UCSD-AML1 (cell line): Measurements from ENCODE around the gene FEV.

Experiments used
- DNase-seq: peaks from one replicate; lab custom pipeline; 2025; ENCODE audit not compliant: unreplicated experiment; lab: John Stamatoyannopoulos, UW

The FEV gene

GRCh38 chr2:218993345-218994315 is 8.6 kb upstream of the FEV start, which contains the start of gene CRYBA2:
Gene CRYBA2, minus strand, starts transcription at chr2:218993422. Its CDS starts 246 bp downstream, at chr2:218993176.
- no peak for DNase-seq

GRCh38 chr2:218992703-218993344 is 7.8 kb upstream of the FEV start:
- DNase-seq = no peak

GRCh38 chr2:218992196-218992595 is 7.2 kb upstream of the FEV start:
- no peak for DNase-seq

DNA sequence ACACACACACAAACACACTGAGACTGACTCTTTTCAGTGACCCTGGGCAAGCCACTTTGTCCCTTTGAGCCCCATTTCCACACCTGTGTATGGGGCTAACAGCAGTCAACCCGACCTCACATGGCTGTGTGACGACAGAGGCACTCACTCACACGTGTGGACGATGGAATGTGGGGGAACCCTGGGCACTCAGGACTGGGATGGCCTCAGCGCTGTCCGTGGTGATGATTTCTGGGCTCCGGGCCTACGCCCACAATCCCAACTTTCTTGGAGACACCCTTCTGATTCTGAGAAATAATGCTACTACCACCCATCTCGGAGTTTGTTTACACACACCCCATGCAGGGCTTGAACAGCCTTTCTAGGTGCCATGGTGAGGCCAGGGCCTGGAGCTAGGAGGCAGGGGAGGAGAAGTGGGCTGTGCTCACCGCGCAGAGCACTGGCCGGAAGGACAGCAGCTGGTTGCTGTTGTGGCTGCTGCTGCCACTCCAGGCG is 6.7 kb upstream of the FEV start:
- no peak for DNase-seq

GRCh38 chr2:218990612-218991011 is 5.6 kb upstream of the FEV start:
- DNase-seq = no peak

DNA sequence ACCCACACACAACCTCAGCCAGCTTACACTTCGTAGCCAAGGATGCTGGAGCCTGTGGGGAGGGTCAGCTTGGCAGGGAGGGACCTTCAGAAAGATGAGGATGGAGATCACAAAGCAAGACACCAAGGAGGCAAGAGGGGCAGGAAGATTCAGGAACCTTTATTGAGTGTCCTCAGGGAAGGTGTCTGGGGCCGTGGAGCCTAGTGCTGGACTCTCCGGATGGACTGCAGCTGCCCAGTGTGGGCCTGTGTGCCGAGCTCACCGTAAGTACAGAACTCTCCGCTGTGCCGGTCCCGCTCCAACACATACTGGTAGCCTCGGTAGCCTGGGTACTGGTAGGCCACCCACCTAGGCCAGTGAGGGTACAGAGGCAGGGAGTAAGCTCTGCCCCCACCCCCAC is 5.1 kb upstream of the FEV start:
- DNase-seq = no peak

- no peak for DNase-seq
Measured at GRCh38 chr2:218988650-218989049, 3.7 kb upstream of the FEV start.

GRCh38 chr2:218988164-218988563 is 3.2 kb upstream of the FEV start:
- DNase-seq = no peak

- DNase-seq = no peak
Measured at GRCh38 chr2:218986148-218986761, 1.3 kb upstream of the FEV start.

DNA sequence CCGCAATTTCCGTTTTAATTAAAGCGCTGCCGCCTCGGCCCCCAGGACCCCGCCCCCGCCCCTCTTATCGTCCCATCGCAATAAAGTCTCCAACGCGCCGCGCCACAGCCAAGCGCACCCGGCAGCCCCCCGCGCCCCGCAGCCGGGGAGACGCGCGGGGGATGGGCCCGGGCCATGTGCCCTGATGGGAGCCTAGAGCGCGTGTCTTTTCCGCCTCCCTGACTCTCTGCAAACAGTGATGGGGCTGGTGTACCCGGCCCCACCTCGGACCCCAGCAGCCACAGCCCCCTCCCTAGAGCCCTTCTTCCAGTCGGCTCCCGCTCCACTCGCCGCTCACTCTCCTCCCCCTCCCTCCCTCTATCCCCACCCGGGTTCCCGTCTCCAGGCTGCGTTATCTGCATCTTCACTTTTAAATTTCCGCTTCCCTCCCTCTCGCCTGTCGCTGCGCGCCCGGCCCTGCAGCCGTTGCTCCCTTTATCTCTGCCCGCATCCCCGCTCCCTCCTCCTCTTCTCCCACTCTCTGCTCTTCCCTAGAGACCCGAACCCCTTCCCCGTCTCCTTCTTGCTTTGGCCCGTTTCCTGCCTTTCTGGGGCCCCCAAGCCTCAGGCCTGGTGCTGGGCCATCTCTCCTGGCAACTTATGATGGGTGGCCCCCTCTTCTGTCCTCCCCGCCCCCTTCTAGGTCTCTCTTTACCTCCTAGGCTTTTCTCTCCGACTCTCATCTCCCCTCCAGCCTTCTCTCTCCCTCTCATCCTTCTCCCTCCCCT is 524 bp upstream of the FEV start:
- no peak for DNase-seq

GRCh38 chr2:218984239-218985020 is 554 bp downstream of the FEV start:
- DNase-seq = peak; percentile 61

- DNase-seq = no peak
Measured at GRCh38 chr2:218983934-218984238, 1.1 kb downstream of the FEV start.

DNA sequence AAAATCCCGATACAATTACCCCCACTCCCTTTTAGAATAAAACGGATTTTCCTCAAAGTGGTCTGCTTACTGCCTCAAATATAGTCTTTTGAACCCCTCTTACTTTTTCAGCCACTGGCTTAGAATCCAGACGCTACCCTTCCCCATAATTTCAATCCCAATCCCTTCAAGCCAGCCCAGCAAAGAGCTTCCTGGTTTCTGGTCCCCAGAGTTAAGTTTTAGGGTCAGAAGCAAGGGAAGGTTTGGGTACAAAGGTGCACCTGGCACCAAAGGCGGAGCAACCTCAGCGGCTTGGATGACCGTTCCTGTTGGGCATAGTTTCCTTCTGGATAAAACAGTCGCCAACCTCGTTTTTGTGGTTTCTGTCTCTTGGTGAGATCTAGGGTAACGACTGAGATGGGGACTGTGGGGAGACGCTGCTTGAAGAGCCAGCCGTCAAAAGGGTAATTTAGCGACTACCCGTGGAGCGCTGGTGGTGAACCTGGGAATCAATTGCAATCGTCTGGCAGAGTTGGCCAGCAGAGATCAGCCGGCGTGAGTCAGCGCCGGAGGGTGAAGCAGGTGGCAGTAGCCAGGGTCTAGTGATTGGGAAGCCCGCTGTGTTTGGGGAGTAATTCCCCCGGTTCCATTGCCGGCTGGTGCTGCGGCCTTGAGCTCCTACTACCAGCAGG is 1.6 kb downstream of the FEV start:
- DNase-seq = no peak

- DNase-seq = no peak
Measured at GRCh38 chr2:218982586-218983262, 2.3 kb downstream of the FEV start.

GRCh38 chr2:218981881-218982585 is 3.0 kb downstream of the FEV start:
- DNase-seq = no peak

GRCh38 chr2:218981390-218981880 is 3.5 kb downstream of the FEV start:
- no peak for DNase-seq

DNA sequence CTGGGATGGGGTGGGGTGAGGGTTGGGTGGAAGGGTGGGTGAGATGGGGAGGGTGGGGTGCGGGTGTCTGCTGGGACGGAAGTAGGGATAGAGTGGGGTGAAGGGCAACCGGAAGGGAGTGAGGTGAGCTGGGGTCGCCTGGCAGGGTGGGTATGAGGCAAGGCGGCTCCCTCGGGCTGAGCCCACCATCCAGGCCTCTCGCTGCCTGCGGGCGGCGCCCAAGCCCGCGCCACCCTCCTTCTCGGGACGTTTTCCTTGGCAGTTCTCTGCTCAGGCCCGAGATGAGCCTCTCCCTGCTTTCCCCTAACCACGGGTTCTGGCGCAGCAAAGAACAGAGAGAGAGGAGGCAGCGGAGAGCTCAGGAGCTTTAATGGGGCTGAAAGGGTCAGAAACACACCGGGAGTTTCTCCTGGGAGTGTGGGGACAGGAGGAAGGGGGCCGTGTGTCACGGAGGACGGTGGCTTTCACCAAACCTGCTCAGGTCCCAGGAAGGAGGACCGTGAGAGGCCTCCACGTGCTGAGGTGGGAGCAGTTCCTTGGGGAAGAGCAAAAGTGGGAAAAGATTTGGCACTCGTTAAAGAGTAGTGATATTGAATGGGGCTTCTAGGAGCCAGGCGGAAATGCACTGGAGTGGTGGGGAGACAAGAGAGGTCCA is 4.1 kb downstream of the FEV start:
- DNase-seq = no peak
